HG03565 (cell line): ENCODE measurements around the gene ADGRD1.
"Not testable (repeated sequence)": the region's sequence is repeated elsewhere in the genome, so short reads cannot be mapped to it uniquely, and the experiment has no call there.

Experiments used
- ATAC-seq: cut with Tn5 transposase; IDR thresholded peaks from one replicate; pipeline ENCODE4 v1.9.1; 2021; ENCODE audit warnings: mild to moderate bottlenecking, moderate library complexity; ENCODE audit not compliant: unreplicated experiment

Gene ADGRD1

GRCh38 chr12:131067981-131068851 is 114.5 kb downstream of the ADGRD1 start:
- no peak for ATAC-seq

GRCh38 chr12:131068926-131069720 is 115.4 kb downstream of the ADGRD1 start:
- ATAC-seq, result not testable (repeated sequence)

GRCh38 chr12:131070136-131070535 is 116.4 kb downstream of the ADGRD1 start:
- not testable (repeated sequence) for ATAC-seq

GRCh38 chr12:131070668-131071067 is 117.0 kb downstream of the ADGRD1 start:
- ATAC-seq, result not testable (repeated sequence)

GRCh38 chr12:131071234-131071820 is 117.6 kb downstream of the ADGRD1 start:
- not testable (repeated sequence) for ATAC-seq

GRCh38 chr12:131071950-131072349 is 118.2 kb downstream of the ADGRD1 start:
- ATAC-seq, result not testable (repeated sequence)

GRCh38 chr12:131072451-131073230 is 118.9 kb downstream of the ADGRD1 start:
- no peak for ATAC-seq

- no peak for ATAC-seq
Measured at GRCh38 chr12:131074221-131075083, 120.7 kb downstream of the ADGRD1 start.

GRCh38 chr12:131075194-131075593 is 121.5 kb downstream of the ADGRD1 start:
- no peak for ATAC-seq

GRCh38 chr12:131075611-131076010 is 121.9 kb downstream of the ADGRD1 start:
- no peak for ATAC-seq

- no peak for ATAC-seq
Measured at GRCh38 chr12:131076296-131076695, 122.6 kb downstream of the ADGRD1 start.

- ATAC-seq, result no peak
Measured at GRCh38 chr12:131076791-131077747, 123.4 kb downstream of the ADGRD1 start.

- ATAC-seq, result no peak
Measured at GRCh38 chr12:131077931-131078391, 124.3 kb downstream of the ADGRD1 start.

- ATAC-seq, result no peak
Measured at GRCh38 chr12:131082290-131083194, 128.8 kb downstream of the ADGRD1 start.

GRCh38 chr12:131084341-131085011 is 130.8 kb downstream of the ADGRD1 start:
- no peak for ATAC-seq

- ATAC-seq, result no peak
Measured at GRCh38 chr12:131085125-131085815, 131.6 kb downstream of the ADGRD1 start.
